ENCODE results near the gene FOXC2. TPM values are rescaled to one million over a fixed set of nuclear protein-coding genes. Genes with fewer than 3 reads are reported as not detected.

The FOXC2 gene
- total and polyA plus RNA-seq, 2 donors (not counting 3 experiments of a cell fraction or from before 2014, with no cell fraction given) = 7.7 to 44.0 TPM

DNA sequence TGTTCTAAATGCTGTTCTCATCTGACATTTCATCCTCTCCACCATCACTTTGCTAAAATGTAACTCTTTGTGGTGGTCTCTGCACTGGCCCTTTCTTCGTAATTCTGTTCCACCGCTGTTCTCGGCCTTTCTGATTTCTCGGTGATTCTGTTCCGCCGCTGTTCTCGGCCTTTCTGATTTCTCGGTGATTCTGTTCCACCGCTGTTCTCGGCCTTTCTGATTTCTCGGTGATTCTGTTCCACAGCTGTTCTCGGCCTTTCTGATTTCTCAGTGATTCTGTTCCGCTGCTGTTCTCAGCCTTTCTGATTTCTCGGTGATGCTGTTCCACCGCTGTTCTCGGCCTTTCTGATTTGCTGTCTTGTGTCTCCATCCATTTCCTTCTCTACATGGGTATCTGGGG lies 44.0 kb upstream of the FOXC2 start:
- Histone ChIP-seq H3K9me3 (replicated peaks; ENCODE audit: control insufficient read depth, insufficient read depth, low read length) (no peaks in the 10 kb centered on the region), H3K4me2 (ENCODE audit: insufficient read depth, low read length) (no peak overlapping the region), H3K27me3 (ENCODE audit: control insufficient read depth in 2 of 2, insufficient read depth in 2 of 2, low read length in 2 of 2) (no peaks in the 10 kb centered on the region), H3K9ac (replicated peaks; ENCODE audit: extremely low read depth, insufficient read depth, low read length) (no peak overlapping the region), H3K36me3 (ENCODE audit: control insufficient read depth in 2 of 2, extremely low read depth in 1 of 2, insufficient read depth in 2 of 2, low read length in 2 of 2) (no peaks in the 10 kb centered on the region), H3K4me3 (replicated peaks in 1 of 3; ENCODE audit: insufficient read depth in 1 of 3, low read depth in 1 of 3, low read length in 3 of 3) (no peak overlapping the region), H3K9me1 (replicated peaks; ENCODE audit: control insufficient read depth, extremely low read depth, insufficient read depth, low read length) (no peaks in the 10 kb centered on the region), H3K79me2 (ENCODE audit: control insufficient read depth, insufficient read depth, low read length) (no peaks in the 10 kb centered on the region), H4K20me1 (replicated peaks; ENCODE audit: control insufficient read depth, extremely low read depth, insufficient read depth, low read length) (no peaks in the 10 kb centered on the region), H2AFZ (ENCODE audit: low read depth, low read length) (no peak overlapping the region), H3K27ac (ENCODE audit: insufficient read depth, low read depth, low read length) (no peak overlapping the region), H3K4me1 (ENCODE audit: control insufficient read depth, extremely low read depth, insufficient read depth, low read length) (no peaks in the 10 kb centered on the region)
- dilution Hi-C loops (cut with MboI; ENCODE audit: extremely low pct_ligation_motif_present, low sequenced_read_pairs) = no loop called here
- CTCF ChIA-PET = interaction anchor here (0.6 to 2.0 kb wide), 4 partner anchors 270 to 703 kb away, joined by 3 to 6 read pairs (median 4); no protein-coding TSS in a partner anchor
- POLR2A ChIA-PET = no interaction called here
- intact Hi-C loops (cut with micrococcal nuclease) = no loop called here
- no TSS peak for BruUV-seq (replicated peaks)
- no peak for DNase-seq (ENCODE audit: low read depth, low spot score)
- TF ChIP-seq POLR2A (IDR thresholded peaks at IDR 0.05; ENCODE audit: low read depth, low read length) (no peak), MYC (IDR thresholded peaks at IDR 0.05; ENCODE audit: low read depth, low read length) (no peak), FOS (IDR thresholded peaks at IDR 0.05; ENCODE audit: borderline replicate concordance, insufficient read depth, low read length) (no peak), POLR2AphosphoS5 (IDR thresholded peaks at IDR 0.05; ENCODE audit: insufficient read depth, low read depth, low read length) (no peak), EZH2 (IDR thresholded peaks at IDR 0.05; ENCODE audit: borderline replicate concordance, low read depth, low read length, severe bottlenecking) (no peak), GATA2 (IDR thresholded peaks at IDR 0.05; ENCODE audit: insufficient read depth, insufficient read length, low read depth, low read length) (no peak)
- TF ChIP-seq, protein P1, sequence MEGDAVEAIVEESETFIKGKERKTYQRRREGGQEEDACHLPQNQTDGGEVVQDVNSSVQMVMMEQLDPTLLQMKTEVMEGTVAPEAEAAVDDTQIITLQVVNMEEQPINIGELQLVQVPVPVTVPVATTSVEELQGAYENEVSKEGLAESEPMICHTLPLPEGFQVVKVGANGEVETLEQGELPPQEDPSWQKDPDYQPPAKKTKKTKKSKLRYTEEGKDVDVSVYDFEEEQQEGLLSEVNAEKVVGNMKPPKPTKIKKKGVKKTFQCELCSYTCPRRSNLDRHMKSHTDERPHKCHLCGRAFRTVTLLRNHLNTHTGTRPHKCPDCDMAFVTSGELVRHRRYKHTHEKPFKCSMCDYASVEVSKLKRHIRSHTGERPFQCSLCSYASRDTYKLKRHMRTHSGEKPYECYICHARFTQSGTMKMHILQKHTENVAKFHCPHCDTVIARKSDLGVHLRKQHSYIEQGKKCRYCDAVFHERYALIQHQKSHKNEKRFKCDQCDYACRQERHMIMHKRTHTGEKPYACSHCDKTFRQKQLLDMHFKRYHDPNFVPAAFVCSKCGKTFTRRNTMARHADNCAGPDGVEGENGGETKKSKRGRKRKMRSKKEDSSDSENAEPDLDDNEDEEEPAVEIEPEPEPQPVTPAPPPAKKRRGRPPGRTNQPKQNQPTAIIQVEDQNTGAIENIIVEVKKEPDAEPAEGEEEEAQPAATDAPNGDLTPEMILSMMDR (IDR thresholded peaks at IDR 0.05; ENCODE audit: extremely low read depth in 1 of 2, insufficient read depth in 1 of 2, low read depth in 1 of 2, low read length in 2 of 2) = no peak
- FAIRE-seq = no peak

Measured in endothelial cell of umbilical vein (primary cell).